ENCODE measurements around the gene SLAIN1. TPM values are rescaled to one million over a fixed set of nuclear protein-coding genes. Genes with fewer than 3 reads are reported as not detected.

SLAIN1 gene
- total RNA-seq, 4 donors from 2014 or later = 10.3 to 20.9 (median 15.4) TPM

- Histone ChIP-seq H3K27ac (no peak overlapping the region), H3K36me3 (no peaks in the 10 kb centered on the region), H3K27me3 (no peaks in the 10 kb centered on the region), H3K4me1 (no peaks in the 10 kb centered on the region), H3K9me3 (no peaks in the 10 kb centered on the region), H3K4me3 (no peak overlapping the region)
- no peak for DNase-seq
- TF ChIP-seq POLR2A (IDR thresholded peaks at IDR 0.05) = no peak
- no peak for TF ChIP-seq CTCF (IDR thresholded peaks at IDR 0.05)
- intact Hi-C loops (cut with DNase I; ENCODE audit: low total_unique reads) = no loop called here
Observed at GRCh38 chr13:77800219-77800618, 102.7 kb downstream of the SLAIN1 start.

- Histone ChIP-seq H3K4me3 (no peak overlapping the region), H3K9me3 (no peaks in the 10 kb centered on the region), H3K36me3 (no peaks in the 10 kb centered on the region), H3K27ac (no peak overlapping the region), H3K4me1 (no peaks in the 10 kb centered on the region), H3K27me3 (no peaks in the 10 kb centered on the region)
- intact Hi-C loops (cut with DNase I; ENCODE audit: low total_unique reads) = no loop called here
- no peak for DNase-seq
- TF ChIP-seq POLR2A (IDR thresholded peaks at IDR 0.05) (no peak), CTCF (IDR thresholded peaks at IDR 0.05) (no peak)
Observed at GRCh38 chr13:77806518-77806917, 109.0 kb downstream of the SLAIN1 start.

GRCh38 chr13:77807431-77808135, 110.1 kb downstream of the SLAIN1 start:
- no peaks in the 10 kb centered on the region for H3K9me3 ChIP-seq
- H3K27ac ChIP-seq = peak overlapping the region in 1 of 2 donors; percentile 28
- no peaks in the 10 kb centered on the region for H3K4me1 ChIP-seq
- no peaks in the 10 kb centered on the region for H3K27me3 ChIP-seq
- H3K4me3 ChIP-seq = no peak overlapping the region
- TF ChIP-seq POLR2A (IDR thresholded peaks at IDR 0.05) (no peak), CTCF (IDR thresholded peaks at IDR 0.05) (no peak)
- no peak for DNase-seq
- H3K36me3 ChIP-seq = no peaks in the 10 kb centered on the region
- intact Hi-C loops (cut with DNase I; ENCODE audit: low total_unique reads) = no loop called here

GRCh38 chr13:77810430-77810829, 112.9 kb downstream of the SLAIN1 start:
- Histone ChIP-seq H3K27ac (no peak overlapping the region), H3K4me1 (no peaks in the 10 kb centered on the region), H3K36me3 (no peaks in the 10 kb centered on the region), H3K4me3 (no peak overlapping the region), H3K27me3 (no peaks in the 10 kb centered on the region), H3K9me3 (no peaks in the 10 kb centered on the region)
- intact Hi-C loops (cut with DNase I; ENCODE audit: low total_unique reads) = no loop called here
- DNase-seq = no peak
- no peak for TF ChIP-seq POLR2A (IDR thresholded peaks at IDR 0.05)
- no peak for TF ChIP-seq CTCF (IDR thresholded peaks at IDR 0.05)

GRCh38 chr13:77810878-77811277, 113.4 kb downstream of the SLAIN1 start:
- intact Hi-C loops (cut with DNase I; ENCODE audit: low total_unique reads) = no loop called here
- DNase-seq = no peak
- Histone ChIP-seq H3K27me3 (no peaks in the 10 kb centered on the region), H3K4me1 (no peaks in the 10 kb centered on the region), H3K27ac (no peak overlapping the region), H3K9me3 (no peaks in the 10 kb centered on the region), H3K4me3 (no peak overlapping the region), H3K36me3 (no peaks in the 10 kb centered on the region)
- no peak for TF ChIP-seq CTCF (IDR thresholded peaks at IDR 0.05)
- no peak for TF ChIP-seq POLR2A (IDR thresholded peaks at IDR 0.05)
